CD14-positive monocyte (primary cell): ENCODE data around the gene CDH13. TPM values are rescaled to one million over a fixed set of nuclear protein-coding genes. Genes with fewer than 3 reads are reported as not detected.

Source experiments
- DNase-seq, 3 donors: peaks; one replicate each; pipeline ENCODE4 v3.0.0-alpha.2; 2011 to 2022
- H2AFZ ChIP-seq: 2 replicates; pipeline ENCODE4 v1.6.0; 2012; ENCODE audit warnings: mild to moderate bottlenecking, low read depth, low read length, inconsistent platforms; ENCODE audit not compliant: insufficient read depth, poor library complexity, severe bottlenecking
- H3K27ac ChIP-seq, 2 donors: 1 replicate in 1 of 2; 2 replicates in 1 of 2; pipeline ENCODE4 v1.5.1; 2012 to 2013; ENCODE audit warnings: low read length in 2 of 2, control low read depth in 1 of 2, inconsistent platforms in 1 of 2, low read depth in 1 of 2, mild to moderate bottlenecking in 1 of 2
- H3K27me3 ChIP-seq, 2 donors: one replicate each; pipeline versions ENCODE4 v1.6.0 to v1.6.1; 2011 to 2013; ENCODE audit warnings: low read length in 2 of 2; ENCODE audit not compliant: control insufficient read depth in 2 of 2, insufficient read depth in 2 of 2
- H3K36me3 ChIP-seq, 2 donors: replicated peaks in 1 of 2; 1 replicate in 1 of 2; 2 replicates in 1 of 2; pipeline versions ENCODE4 v1.5.1 to v1.6.1; 2012 to 2013; ENCODE audit warnings: low read length in 2 of 2, control low read depth in 1 of 2, inconsistent platforms in 1 of 2, mild to moderate bottlenecking in 1 of 2; ENCODE audit not compliant: insufficient read depth in 2 of 2, control insufficient read depth in 1 of 2
- H3K4me1 ChIP-seq, 2 donors: 1 replicate in 1 of 2; 2 replicates in 1 of 2; pipeline versions ENCODE4 v1.5.1 to v1.6.1; 2012 to 2013; ENCODE audit warnings: low read length in 2 of 2, control low read depth in 1 of 2, inconsistent platforms in 1 of 2, mild to moderate bottlenecking in 1 of 2, moderate library complexity in 1 of 2; ENCODE audit not compliant: insufficient read depth in 2 of 2, control insufficient read depth in 1 of 2
- H3K4me2 ChIP-seq: replicated peaks from 2 replicates; pipeline ENCODE3; 2012; ENCODE audit warnings: low read length, moderate library complexity, mild to moderate bottlenecking; ENCODE audit not compliant: poor library complexity, severe bottlenecking; ENCODE audit errors: extremely low read depth
- H3K4me3 ChIP-seq, 3 experiments: fragments of 200-600 bp in 1 of 3; sonication (generic) in 1 of 3; replicated peaks in 1 of 3; 1 replicate in 2 of 3; 2 replicates in 1 of 3; pipeline ENCODE4 v1.5.1; 2011 to 2013; ENCODE audit warnings: low read length in 3 of 3, mild to moderate bottlenecking in 3 of 3, control low read depth in 2 of 3, low read depth in 2 of 3, inconsistent platforms in 1 of 3, moderate library complexity in 1 of 3
- H3K79me2 ChIP-seq: 2 replicates; pipeline ENCODE4 v1.6.0; 2012; ENCODE audit warnings: mild to moderate bottlenecking, control low read depth, inconsistent platforms, low read length, moderate library complexity; ENCODE audit not compliant: insufficient read depth
- H3K9ac ChIP-seq: 2 replicates; pipeline ENCODE4 v1.6.0; 2017; ENCODE audit warnings: low read length, mild to moderate bottlenecking; ENCODE audit not compliant: insufficient read depth, poor library complexity, severe bottlenecking
- H3K9me3 ChIP-seq, 2 donors: replicated peaks in 1 of 2; 1 replicate in 1 of 2; 2 replicates in 1 of 2; pipeline versions ENCODE4 v1.5.1 to v1.6.1; 2012 to 2013; ENCODE audit warnings: low read length in 2 of 2, control low read depth in 1 of 2; ENCODE audit not compliant: control insufficient read depth in 1 of 2, insufficient read depth in 1 of 2
- H4K20me1 ChIP-seq: 2 replicates; pipeline ENCODE4 v1.6.0; 2012; ENCODE audit warnings: mild to moderate bottlenecking, low read length, control low read depth, moderate library complexity; ENCODE audit not compliant: insufficient read depth
- H3K27ac Mint-ChIP-seq, 7 donors: one replicate each; pipeline ENCODE4 v1.8.0; 2020; ENCODE audit warnings: mild to moderate bottlenecking in 7 of 7, mixed read lengths in 7 of 7, moderate library complexity in 6 of 7, inconsistent platforms in 2 of 7
- H3K27me3 Mint-ChIP-seq, 3 donors: one replicate each; pipeline ENCODE4 v1.8.0; 2021 to 2022; ENCODE audit warnings: low read depth in 3 of 3, mild to moderate bottlenecking in 3 of 3, mixed read lengths in 3 of 3, moderate library complexity in 3 of 3, inconsistent platforms in 1 of 3
- H3K36me3 Mint-ChIP-seq, 2 donors: one replicate each; pipeline ENCODE4 v1.8.0; 2020; ENCODE audit warnings: mixed read lengths in 2 of 2, inconsistent platforms in 1 of 2, mild to moderate bottlenecking in 1 of 2
- H3K4me1 Mint-ChIP-seq: one replicate; pipeline ENCODE4 v1.8.0; 2020; ENCODE audit warnings: mild to moderate bottlenecking, mixed read lengths
- H3K4me3 Mint-ChIP-seq, 2 donors: one replicate each; pipeline ENCODE4 v1.8.0; 2020; ENCODE audit warnings: mild to moderate bottlenecking in 2 of 2, mixed read lengths in 2 of 2, moderate library complexity in 1 of 2
- H3K9me3 Mint-ChIP-seq, 7 donors: one replicate each; pipeline ENCODE4 v1.8.0; 2020 to 2022; ENCODE audit warnings: mixed read lengths in 7 of 7, mild to moderate bottlenecking in 6 of 7, moderate library complexity in 6 of 7, inconsistent platforms in 2 of 7
- CTCF ChIP-seq: fragments of 200-600 bp; IDR thresholded peaks from one replicate; pipeline ENCODE4 v1.8.0; 2022; ENCODE audit warnings: antibody characterized with exemption, mild to moderate bottlenecking
- WGBS: methylation state at CpG from one replicate; pipeline ENCODE4 v1.1.5; 2013; ENCODE audit warnings: missing lambda C conversion rate; ENCODE audit not compliant: insufficient coverage; 5-methylcytosine and 5-hydroxymethylcytosine counted together
- intact Hi-C, 2 donors: fragments of 100-400 bp; cut with micrococcal nuclease; formaldehyde crosslinking; loops; one replicate each; pipeline versions ENCODE4 v1.15.0 to v1.15.1; 2023
- polyA plus RNA-seq, 3 donors: library from polyadenylated mRNA; depleted of rRNA in 1 of 3; unstranded in 2 of 3; stranded (reverse) in 1 of 3; fragments of 300-500 nt in 2 of 3; fragments of >200 nt in 1 of 3; fragmentation: Illumina TruSeq in 2 of 3; gene quantifications; 1 replicate in 2 of 3; 2 replicates in 1 of 3; pipeline ENCODE4 v1.2.3, GENCODE V29; 2012 to 2021

Gene CDH13
- polyA plus RNA-seq, 3 donors, result 0.13 to 0.19 TPM; not detected in 1

GRCh38 chr16:82949016-82949415, 322.2 kb downstream of the CDH13 start:
- no peaks in the 10 kb centered on the region for H3K36me3 ChIP-seq
- no peaks in the 10 kb centered on the region for H3K4me1 ChIP-seq
- DNase-seq, result no peak
- Mint-ChIP-seq H3K4me3 (no peak overlapping the region), H3K4me1 (no peaks in the 10 kb centered on the region), H3K36me3 (no peaks in the 10 kb centered on the region), H3K9me3 (peaks cover 2 to 5% (median 2%) of the 10 kb centered on the region in 7 donors), H3K27me3 (peaks cover 0 to 2% (median 0%) of the 10 kb centered on the region in 3 donors), H3K27ac (no peak overlapping the region)
- no peak overlapping the region for H3K27ac ChIP-seq
- H2AFZ ChIP-seq, result no peak overlapping the region
- intact Hi-C loops, result no loop called here
- no peak overlapping the region for H3K4me2 ChIP-seq
- H3K79me2 ChIP-seq, result no peaks in the 10 kb centered on the region
- no peaks in the 10 kb centered on the region for H4K20me1 ChIP-seq
- H3K9ac ChIP-seq, result no peak overlapping the region
- TF ChIP-seq CTCF, result no peak
- WGBS, result 92% methylated on average over 2 of the region's 5 CpGs
- H3K4me3 ChIP-seq, result no peak overlapping the region
- H3K9me3 ChIP-seq, result no peaks in the 10 kb centered on the region
- no peaks in the 10 kb centered on the region for H3K27me3 ChIP-seq

- no peak overlapping the region for H2AFZ ChIP-seq
- no peaks in the 10 kb centered on the region for H3K4me1 Mint-ChIP-seq
- H3K9me3 Mint-ChIP-seq, result peaks cover 0 to 5% (median 2%) of the 10 kb centered on the region in 7 donors
Observed at GRCh38 chr16:82953517-82953916, 326.7 kb downstream of the CDH13 start.

More at GRCh38 chr16:82953517-82953916, 326.7 kb downstream of the CDH13 start:
- H3K4me3 Mint-ChIP-seq, result no peak overlapping the region
- Histone ChIP-seq H4K20me1 (no peaks in the 10 kb centered on the region), H3K4me2 (no peak overlapping the region), H3K27ac (no peak overlapping the region), H3K4me3 (no peak overlapping the region), H3K27me3 (no peaks in the 10 kb centered on the region), H3K9me3 (no peaks in the 10 kb centered on the region), H3K9ac (no peak overlapping the region), H3K4me1 (no peaks in the 10 kb centered on the region), H3K79me2 (no peaks in the 10 kb centered on the region), H3K36me3 (no peaks in the 10 kb centered on the region)
- no peak for TF ChIP-seq CTCF
- intact Hi-C loops, result no loop called here
- no peak for DNase-seq
- peaks cover 0 to 1% (median 0%) of the 10 kb centered on the region in 3 donors for H3K27me3 Mint-ChIP-seq
- no peaks in the 10 kb centered on the region for H3K36me3 Mint-ChIP-seq
- H3K27ac Mint-ChIP-seq, result no peak overlapping the region
- no CpG with 5 or more reads among the region's 2 CpGs for WGBS
